GM19455 (cell line): ENCODE results near the gene FAM240A.
"Not testable (repeated sequence)": the region's sequence is repeated elsewhere in the genome, so short reads cannot be mapped to it uniquely, and the experiment has no call there.

Experiments used
- ATAC-seq: cut with Tn5 transposase; IDR thresholded peaks from one replicate; pipeline ENCODE4 v1.9.1; 2021; ENCODE audit not compliant: unreplicated experiment

The FAM240A gene

GRCh38 chr3:46586738-46587246 lies 25.5 kb upstream of the FAM240A start:
- no peak for ATAC-seq

- not testable (repeated sequence) for ATAC-seq
Measured at GRCh38 chr3:46587268-46587667, 25.1 kb upstream of the FAM240A start.

- no peak for ATAC-seq
Measured at GRCh38 chr3:46593274-46593862, 19.0 kb upstream of the FAM240A start.

- ATAC-seq: no peak
Measured at GRCh38 chr3:46593979-46594378, 18.3 kb upstream of the FAM240A start.

GRCh38 chr3:46594723-46595122 lies 17.6 kb upstream of the FAM240A start:
- ATAC-seq: no peak

- ATAC-seq: no peak
Measured at GRCh38 chr3:46595819-46596314, 16.5 kb upstream of the FAM240A start.

GRCh38 chr3:46599590-46599989 lies 12.7 kb upstream of the FAM240A start:
- no peak for ATAC-seq

- no peak for ATAC-seq
Measured at GRCh38 chr3:46603446-46604046, 8.8 kb upstream of the FAM240A start.

- ATAC-seq: no peak
Measured at GRCh38 chr3:46604127-46604526, 8.2 kb upstream of the FAM240A start.

GRCh38 chr3:46607603-46608028 lies 4.7 kb upstream of the FAM240A start:
- no peak for ATAC-seq

- ATAC-seq: no peak
Measured at GRCh38 chr3:46609212-46609721, 3.1 kb upstream of the FAM240A start.

GRCh38 chr3:46609944-46610722 lies 2.2 kb upstream of the FAM240A start:
- ATAC-seq: no peak

- no peak for ATAC-seq
Measured at GRCh38 chr3:46613313-46614005, 1.1 kb downstream of the FAM240A start.

- ATAC-seq: no peak
Measured at GRCh38 chr3:46614431-46614830, 2.1 kb downstream of the FAM240A start.

GRCh38 chr3:46615050-46615775 lies 2.9 kb downstream of the FAM240A start:
- no peak for ATAC-seq

- no peak for ATAC-seq
Measured at GRCh38 chr3:46615976-46616375, 3.7 kb downstream of the FAM240A start.

GRCh38 chr3:46617941-46618340 lies 5.6 kb downstream of the FAM240A start:
- no peak for ATAC-seq

GRCh38 chr3:46619845-46620778 lies 7.8 kb downstream of the FAM240A start:
- ATAC-seq: no peak

- ATAC-seq: no peak
Measured at GRCh38 chr3:46624533-46624932, 12.2 kb downstream of the FAM240A start.
